ENCODE results near the gene SLC22A23. TPM values are rescaled to one million over a fixed set of nuclear protein-coding genes. Genes with fewer than 3 reads are reported as not detected.

The SLC22A23 gene
- total and polyA plus RNA-seq, 2 of the 4 experiments (the other 2 are of a cell fraction), result 0.72 to 1.6 TPM

DNA sequence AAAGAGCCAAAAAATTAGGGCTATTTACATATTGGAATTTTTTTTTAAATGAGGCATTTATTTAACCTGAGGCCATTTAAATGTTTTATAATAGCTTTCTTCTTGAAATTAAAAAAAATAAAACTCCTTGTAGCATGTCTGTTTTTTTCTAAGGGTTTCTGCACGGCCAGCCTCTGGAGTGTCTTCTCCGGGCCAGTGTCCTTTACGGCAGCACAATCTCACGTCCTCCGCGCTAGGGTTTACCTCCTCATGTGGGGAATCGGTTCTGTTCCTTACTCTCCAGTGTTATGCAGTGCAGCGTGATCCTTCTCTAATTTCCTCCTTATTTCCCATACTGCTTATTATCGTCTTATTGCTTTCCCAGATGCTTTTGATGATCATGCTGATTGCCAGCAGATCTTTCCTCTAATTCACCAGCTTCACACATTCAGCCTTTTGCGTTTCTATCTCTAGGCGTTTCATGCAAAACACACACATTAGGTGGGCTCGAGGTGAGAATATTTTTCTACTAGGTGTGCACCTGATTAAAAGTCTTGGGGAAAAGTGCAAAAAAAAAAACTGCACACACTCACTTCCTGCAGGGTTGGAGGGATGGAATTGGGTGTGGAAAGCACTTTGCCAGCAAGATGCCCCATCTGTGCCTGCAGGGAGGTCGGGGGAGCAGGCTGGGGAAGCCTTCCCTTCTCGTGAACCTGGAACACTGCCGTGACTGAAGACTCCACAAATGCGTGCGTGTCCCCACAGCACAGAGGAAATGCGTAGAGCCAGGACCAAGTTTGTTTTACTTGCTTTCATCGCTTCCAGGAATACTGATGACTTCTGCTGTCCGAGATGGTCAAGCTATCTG lies 142.0 kb downstream of the SLC22A23 start:
- Histone ChIP-seq H2AK9ac (replicated peaks; ENCODE audit: low read depth, low read length, poor library complexity) (no peak overlapping the region), H2BK15ac (ENCODE audit: low read depth, low read length) (no peak overlapping the region), H3K18ac (ENCODE audit: low read depth, low read length) (no peak overlapping the region), H4K91ac (ENCODE audit: insufficient read depth, low read depth, low read length) (no peak overlapping the region), H2BK5ac (ENCODE audit: low read depth, low read length, poor library complexity, severe bottlenecking) (no peak overlapping the region), H3K23ac (ENCODE audit: low read depth, low read length) (no peak overlapping the region), H4K8ac (ENCODE audit: low read depth in 2 of 2, low read length in 2 of 2) (no peak overlapping the region), H2AFZ (replicated peaks; ENCODE audit: low read length, poor library complexity) (no peak overlapping the region), H3K9me3 (ENCODE audit: control insufficient read depth, insufficient read depth, low read length) (no peaks in the 10 kb centered on the region; the same call in 1 of the 2 replicates), H2BK120ac (ENCODE audit: low read depth, low read length) (no peak overlapping the region), H3K4ac (ENCODE audit: low read depth, low read length) (no peak overlapping the region), H2AK5ac (ENCODE audit: low read depth, low read length) (no peak overlapping the region), H3K9ac (ENCODE audit: low read depth, low read length) (no peak overlapping the region), H3K36me3 (ENCODE audit: control insufficient read depth, insufficient read depth, low read length) (no peaks in the 10 kb centered on the region), H4K5ac (ENCODE audit: low read depth, low read length) (no peak overlapping the region), H3K4me3 (ENCODE audit: insufficient read depth, low read depth, low read length) (no peak overlapping the region), H3K4me2 (ENCODE audit: low read depth, low read length) (no peak overlapping the region), H3K79me1 (ENCODE audit: low read depth in 1 of 2, low read length in 2 of 2) (no peaks in the 10 kb centered on the region), H3K56ac (ENCODE audit: extremely low read depth, insufficient read depth, low read length) (no peak overlapping the region), H2BK20ac (ENCODE audit: low read depth, low read length) (no peak overlapping the region), H3K4me1 (ENCODE audit: control insufficient read depth, insufficient read depth, low read length) (no peaks in the 10 kb centered on the region), H3K14ac (replicated peaks; ENCODE audit: low read depth, low read length) (no peak overlapping the region), H4K20me1 (ENCODE audit: insufficient read depth, low read length) (no peaks in the 10 kb centered on the region), H3K9me1 (ENCODE audit: insufficient read depth, low read length) (0 out of 2 replicates have a peak, but pooled peaks cover 2% of the 10 kb centered on the region), H3K27ac (ENCODE audit: insufficient read depth, low read length) (no peak overlapping the region), H3K27me3 (ENCODE audit: control insufficient read depth, insufficient read depth, low read length) (peaks cover 55% of the 10 kb centered on the region)
- dilution Hi-C loops (cut with HindIII; ENCODE audit: low sequenced_read_pairs, unreplicated experiment) (no loop called here), intact Hi-C loops (cut with micrococcal nuclease) (no loop called here), in situ Hi-C loops (cut with MboI; ENCODE audit: low sequenced_read_pairs) (no loop called here)
- ATAC-seq (ENCODE audit: low read depth), result no peak
- CTCF ChIA-PET, result no interaction called here
- DNase-seq, result no peak
- WGBS, 2 experiments (ENCODE audit: extremely low coverage in 2 of 2, insufficient read length in 1 of 2), result 91% methylated on average over 10 of the region's 20 CpGs; no CpG with 5 or more reads in 1 of the 2 experiments
- POLR2A ChIA-PET (ENCODE audit: unreplicated experiment), result no interaction called here
- BruUV-seq (replicated peaks), result no TSS peak
- TF ChIP-seq BHLHE40 (IDR thresholded peaks at IDR 0.05; ENCODE audit: low read depth, low read length) (no peak), NFE2L2 (IDR thresholded peaks at IDR 0.05; ENCODE audit: low read depth, low read length) (no peak), SMC3 (IDR thresholded peaks at IDR 0.05; ENCODE audit: low read depth, low read length) (no peak), RCOR1 (IDR thresholded peaks at IDR 0.05; ENCODE audit: insufficient replicate concordance, low read length) (no peak), RFX5 (IDR thresholded peaks at IDR 0.05; ENCODE audit: low read depth, low read length) (no peak), CTCF (conservative IDR thresholded peaks at IDR 0.05; ENCODE audit: low read depth, low read length) (no peak), MXI1 (IDR thresholded peaks at IDR 0.05; ENCODE audit: borderline replicate concordance, low read depth, low read length) (no peak), RAD21 (IDR thresholded peaks at IDR 0.05; ENCODE audit: low read length) (no peak), CEBPB (IDR thresholded peaks at IDR 0.05; ENCODE audit: low read depth, low read length) (no peak), MAFK (IDR thresholded peaks at IDR 0.05; ENCODE audit: low read depth, low read length) (no peak), POLR2A (IDR thresholded peaks at IDR 0.05; ENCODE audit: low read depth, low read length) (no peak), MAZ (IDR thresholded peaks at IDR 0.05; ENCODE audit: borderline replicate concordance, low read depth, low read length) (no peak), FOS (IDR thresholded peaks at IDR 0.05; ENCODE audit: low read depth, low read length) (no peak), CHD1 (IDR thresholded peaks at IDR 0.05; ENCODE audit: low read depth, low read length) (no peak)
- TF ChIP-seq, protein P1, sequence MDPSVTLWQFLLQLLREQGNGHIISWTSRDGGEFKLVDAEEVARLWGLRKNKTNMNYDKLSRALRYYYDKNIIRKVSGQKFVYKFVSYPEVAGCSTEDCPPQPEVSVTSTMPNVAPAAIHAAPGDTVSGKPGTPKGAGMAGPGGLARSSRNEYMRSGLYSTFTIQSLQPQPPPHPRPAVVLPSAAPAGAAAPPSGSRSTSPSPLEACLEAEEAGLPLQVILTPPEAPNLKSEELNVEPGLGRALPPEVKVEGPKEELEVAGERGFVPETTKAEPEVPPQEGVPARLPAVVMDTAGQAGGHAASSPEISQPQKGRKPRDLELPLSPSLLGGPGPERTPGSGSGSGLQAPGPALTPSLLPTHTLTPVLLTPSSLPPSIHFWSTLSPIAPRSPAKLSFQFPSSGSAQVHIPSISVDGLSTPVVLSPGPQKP (IDR thresholded peaks at IDR 0.05; ENCODE audit: borderline replicate concordance, low read depth, low read length), result no peak
